ENCODE measurements around the gene SLC22A1. TPM values are rescaled to one million over a fixed set of nuclear protein-coding genes. Genes with fewer than 3 reads are reported as not detected.

The SLC22A1 gene
- total and polyA plus RNA-seq, 2 donors (not counting 1 experiment from before 2014, with no cell fraction given) = 0.18 to 1.5 TPM

DNA sequence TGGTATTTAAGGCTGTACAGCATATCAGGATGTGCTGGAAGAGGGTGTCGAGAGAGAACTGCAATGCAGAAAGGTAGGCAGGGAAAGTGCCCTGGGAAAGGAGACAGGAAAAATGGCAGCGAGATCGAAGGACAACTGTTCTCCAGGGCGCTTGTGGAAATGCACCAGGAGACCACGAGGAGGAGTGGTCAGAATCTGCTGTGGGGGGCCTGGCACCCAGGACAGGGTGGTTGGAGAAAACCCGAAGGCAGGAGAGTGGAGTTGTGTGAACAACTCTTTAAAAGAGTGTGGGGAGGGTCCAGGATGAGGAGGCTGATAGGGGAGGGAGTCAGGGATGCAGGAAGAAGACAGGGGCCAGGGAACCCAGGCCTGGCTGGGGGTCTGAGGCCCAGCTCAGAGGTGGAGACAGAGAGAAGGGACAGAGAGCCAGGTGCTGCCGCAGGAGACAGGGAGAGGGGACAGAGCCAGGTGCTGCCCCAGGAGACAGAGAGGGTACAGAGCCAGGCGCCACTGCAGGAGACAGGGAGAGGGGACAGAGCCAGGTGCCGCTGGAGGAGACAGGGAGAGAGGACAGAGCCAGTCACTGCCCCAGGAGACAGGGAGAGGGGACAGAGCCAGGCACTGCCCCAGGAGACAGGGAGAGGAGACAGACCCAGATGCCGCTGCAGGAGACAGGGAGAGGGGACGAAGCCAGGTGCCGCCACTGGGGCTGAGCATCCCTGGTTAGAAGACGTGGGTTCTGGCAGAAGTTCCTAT lies 9.3 kb downstream of the SLC22A1 start:
- H3K9me3 ChIP-seq (ENCODE audit: control extremely low read depth in 1 of 3, control insufficient read depth in 2 of 3, insufficient read depth in 1 of 3, low read length in 2 of 3) = no peaks in the 10 kb centered on the region
- H3K36me3 ChIP-seq (replicated peaks in 1 of 2; ENCODE audit: control extremely low read depth in 1 of 2, control insufficient read depth in 1 of 2, extremely low read depth in 1 of 2, insufficient read depth in 2 of 2, low read length in 1 of 2) = no peaks in the 10 kb centered on the region
- no peaks in the 10 kb centered on the region for H3K27me3 ChIP-seq (replicated peaks in 1 of 4; ENCODE audit: control extremely low read depth in 1 of 4, control insufficient read depth in 3 of 4, insufficient read depth in 4 of 4, low read length in 3 of 4)
- H3K4me3 Mint-ChIP-seq = no peak overlapping the region
- H3K4me2 ChIP-seq (replicated peaks; ENCODE audit: low read depth, low read length, poor library complexity, severe bottlenecking) = no peak overlapping the region
- H3K27me3 Mint-ChIP-seq = no peaks in the 10 kb centered on the region
- H3K4me1 Mint-ChIP-seq = no peaks in the 10 kb centered on the region
- intact Hi-C loops (cut with micrococcal nuclease) = no loop called here
- ChIA-PET POLR2A (no interaction called here), CTCF (no interaction called here)
- DNase-seq (no peak), ATAC-seq (ENCODE audit: low read depth) (no peak)
- no peaks in the 10 kb centered on the region for H3K4me1 ChIP-seq (ENCODE audit: control insufficient read depth in 2 of 2, insufficient read depth in 2 of 2, low read length in 2 of 2)
- no peaks in the 10 kb centered on the region for H4K20me1 ChIP-seq (ENCODE audit: control insufficient read depth, insufficient read depth, low read length, poor library complexity, severe bottlenecking)
- H3K27ac ChIP-seq (ENCODE audit: low read length in 2 of 2) = no peak overlapping the region
- H3K4me3 ChIP-seq (ENCODE audit: control extremely low read depth in 1 of 5, extremely low read depth in 1 of 5, insufficient read depth in 1 of 5, low read depth in 2 of 5, low read length in 4 of 5) = no peak overlapping the region
- no peaks in the 10 kb centered on the region for H3K9me3 Mint-ChIP-seq (ENCODE audit: insufficient read depth)
- no peaks in the 10 kb centered on the region for H3K79me2 ChIP-seq (ENCODE audit: control insufficient read depth, insufficient read depth, low read length)
- TF ChIP-seq, protein P1, sequence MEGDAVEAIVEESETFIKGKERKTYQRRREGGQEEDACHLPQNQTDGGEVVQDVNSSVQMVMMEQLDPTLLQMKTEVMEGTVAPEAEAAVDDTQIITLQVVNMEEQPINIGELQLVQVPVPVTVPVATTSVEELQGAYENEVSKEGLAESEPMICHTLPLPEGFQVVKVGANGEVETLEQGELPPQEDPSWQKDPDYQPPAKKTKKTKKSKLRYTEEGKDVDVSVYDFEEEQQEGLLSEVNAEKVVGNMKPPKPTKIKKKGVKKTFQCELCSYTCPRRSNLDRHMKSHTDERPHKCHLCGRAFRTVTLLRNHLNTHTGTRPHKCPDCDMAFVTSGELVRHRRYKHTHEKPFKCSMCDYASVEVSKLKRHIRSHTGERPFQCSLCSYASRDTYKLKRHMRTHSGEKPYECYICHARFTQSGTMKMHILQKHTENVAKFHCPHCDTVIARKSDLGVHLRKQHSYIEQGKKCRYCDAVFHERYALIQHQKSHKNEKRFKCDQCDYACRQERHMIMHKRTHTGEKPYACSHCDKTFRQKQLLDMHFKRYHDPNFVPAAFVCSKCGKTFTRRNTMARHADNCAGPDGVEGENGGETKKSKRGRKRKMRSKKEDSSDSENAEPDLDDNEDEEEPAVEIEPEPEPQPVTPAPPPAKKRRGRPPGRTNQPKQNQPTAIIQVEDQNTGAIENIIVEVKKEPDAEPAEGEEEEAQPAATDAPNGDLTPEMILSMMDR (IDR thresholded peaks at IDR 0.05) = no peak
- no peak for TF ChIP-seq EZH2 (IDR thresholded peaks at IDR 0.05; ENCODE audit: borderline replicate concordance, insufficient read depth, low read depth, low read length, poor library complexity, severe bottlenecking)
- no peak overlapping the region for H3K27ac Mint-ChIP-seq
- no peak overlapping the region for H3K9ac ChIP-seq (ENCODE audit: low read length)
- WGBS (ENCODE audit: insufficient coverage) = 88% methylated on average over 13 of the region's 13 CpGs
- H2AFZ ChIP-seq (ENCODE audit: insufficient read depth, low read depth, low read length, poor library complexity, severe bottlenecking) = no peak overlapping the region

DNA sequence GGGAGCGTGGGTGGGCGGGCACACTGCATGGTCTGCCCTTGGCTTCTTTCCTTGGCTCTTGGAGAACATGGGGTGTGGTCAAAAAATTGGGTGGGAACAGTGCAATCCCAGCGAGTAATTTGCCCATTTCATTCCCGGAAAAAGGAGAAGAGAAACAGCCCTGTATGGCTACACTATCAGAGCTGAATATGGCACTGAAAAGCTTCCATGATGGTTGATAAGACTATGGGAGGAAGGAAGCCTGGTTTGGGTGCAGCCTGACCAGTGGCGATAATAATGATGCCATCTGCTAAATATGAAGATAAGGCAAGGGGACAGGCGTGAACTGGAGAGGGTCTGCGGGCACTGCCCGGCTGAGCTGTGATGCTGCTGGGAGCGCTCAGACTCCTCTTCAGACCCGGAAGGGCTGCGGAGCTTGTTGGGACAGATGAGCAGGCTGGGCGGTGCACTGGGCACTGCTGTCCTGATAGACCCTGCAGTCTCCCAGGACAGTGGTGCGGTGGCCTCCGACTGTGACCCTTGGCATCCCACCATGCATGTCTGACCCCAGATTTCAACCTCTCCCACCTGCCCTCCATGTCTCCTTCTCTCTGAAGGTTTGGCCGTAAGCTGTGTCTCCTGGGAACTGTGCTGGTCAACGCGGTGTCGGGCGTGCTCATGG lies 10.2 kb downstream of the SLC22A1 start:
- Histone ChIP-seq H3K4me3 (ENCODE audit: control extremely low read depth in 1 of 5, extremely low read depth in 1 of 5, insufficient read depth in 1 of 5, low read depth in 2 of 5, low read length in 4 of 5) (no peak overlapping the region), H3K79me2 (ENCODE audit: control insufficient read depth, insufficient read depth, low read length) (no peaks in the 10 kb centered on the region), H3K4me2 (replicated peaks; ENCODE audit: low read depth, low read length, poor library complexity, severe bottlenecking) (no peak overlapping the region), H3K4me1 (ENCODE audit: control insufficient read depth in 2 of 2, insufficient read depth in 2 of 2, low read length in 2 of 2) (no peaks in the 10 kb centered on the region), H3K9ac (ENCODE audit: low read length) (no peak overlapping the region), H4K20me1 (ENCODE audit: control insufficient read depth, insufficient read depth, low read length, poor library complexity, severe bottlenecking) (no peaks in the 10 kb centered on the region), H3K27me3 (replicated peaks in 1 of 4; ENCODE audit: control extremely low read depth in 1 of 4, control insufficient read depth in 3 of 4, insufficient read depth in 4 of 4, low read length in 3 of 4) (no peaks in the 10 kb centered on the region), H3K9me3 (ENCODE audit: control extremely low read depth in 1 of 3, control insufficient read depth in 2 of 3, insufficient read depth in 1 of 3, low read length in 2 of 3) (no peaks in the 10 kb centered on the region), H2AFZ (ENCODE audit: insufficient read depth, low read depth, low read length, poor library complexity, severe bottlenecking) (no peak overlapping the region), H3K27ac (ENCODE audit: low read length in 2 of 2) (no peak overlapping the region), H3K36me3 (replicated peaks in 1 of 2; ENCODE audit: control extremely low read depth in 1 of 2, control insufficient read depth in 1 of 2, extremely low read depth in 1 of 2, insufficient read depth in 2 of 2, low read length in 1 of 2) (no peaks in the 10 kb centered on the region)
- Mint-ChIP-seq H3K4me3 (no peak overlapping the region), H3K27me3 (no peaks in the 10 kb centered on the region), H3K4me1 (no peaks in the 10 kb centered on the region), H3K9me3 (ENCODE audit: insufficient read depth) (no peaks in the 10 kb centered on the region), H3K27ac (no peak overlapping the region)
- intact Hi-C loops (cut with micrococcal nuclease) = no loop called here
- ATAC-seq (ENCODE audit: low read depth) = no peak
- DNase-seq = no peak
- POLR2A ChIA-PET = no interaction called here
- CTCF ChIA-PET = no interaction called here
- TF ChIP-seq EZH2 (IDR thresholded peaks at IDR 0.05; ENCODE audit: borderline replicate concordance, insufficient read depth, low read depth, low read length, poor library complexity, severe bottlenecking) = no peak
- TF ChIP-seq, protein P1 (IDR thresholded peaks at IDR 0.05) = no peak
- 93% methylated on average over 18 of the region's 19 CpGs for WGBS (ENCODE audit: insufficient coverage)

Measured in B cell (primary cell).